Glutamatergic neuron (in vitro differentiated cells): Measurements from ENCODE around the gene COPS9. TPM values are rescaled to one million over a fixed set of nuclear protein-coding genes. Genes with fewer than 3 reads are reported as not detected.

Experiments used
- DNase-seq: peaks from one replicate; pipeline ENCODE4 v3.0.0; 2022
- H3K27ac Mint-ChIP-seq: one replicate; pipeline ENCODE4 v1.8.0; 2020; ENCODE audit warnings: mild to moderate bottlenecking, mixed read lengths, inconsistent platforms; ENCODE audit not compliant: unreplicated experiment
- H3K27me3 Mint-ChIP-seq: one replicate; pipeline ENCODE4 v1.8.0; 2020; ENCODE audit warnings: mild to moderate bottlenecking, moderate library complexity, mixed read lengths, inconsistent platforms; ENCODE audit not compliant: unreplicated experiment
- H3K36me3 Mint-ChIP-seq: one replicate; pipeline ENCODE4 v1.8.0; 2020; ENCODE audit warnings: mild to moderate bottlenecking, mixed read lengths, inconsistent platforms; ENCODE audit not compliant: unreplicated experiment
- H3K4me1 Mint-ChIP-seq: one replicate; pipeline ENCODE4 v1.8.0; 2020; ENCODE audit warnings: mild to moderate bottlenecking, low read depth, mixed read lengths, inconsistent platforms; ENCODE audit not compliant: unreplicated experiment
- H3K4me3 Mint-ChIP-seq: one replicate; pipeline ENCODE4 v1.8.0; 2020; ENCODE audit warnings: mild to moderate bottlenecking, mixed read lengths, inconsistent platforms; ENCODE audit not compliant: unreplicated experiment
- H3K9me3 Mint-ChIP-seq: one replicate; pipeline ENCODE4 v1.8.0; 2020; ENCODE audit warnings: mild to moderate bottlenecking, moderate library complexity, mixed read lengths, inconsistent platforms; ENCODE audit not compliant: unreplicated experiment
- total RNA-seq: library from RNA; stranded (reverse); fragmentation: NEBNext Ultra II Directional; extraction: Animal tissue kit (Norgen Biotek cat#: 25700); gene quantifications from one replicate; pipeline ENCODE4 v1.2.1, GENCODE V29; 2021; ENCODE audit not compliant: unreplicated experiment
- TF ChIP-seq, protein P1 (sequence below): fragments of 200-600 bp; sonication (generic); IDR thresholded peaks from one replicate; pipeline ENCODE4 v1.5.0; 2021; ENCODE audit not compliant: partially characterized antibody, unreplicated experiment

COPS9 gene
- total RNA-seq, 1 donor from 2014 or later, result 121 TPM

DNA sequence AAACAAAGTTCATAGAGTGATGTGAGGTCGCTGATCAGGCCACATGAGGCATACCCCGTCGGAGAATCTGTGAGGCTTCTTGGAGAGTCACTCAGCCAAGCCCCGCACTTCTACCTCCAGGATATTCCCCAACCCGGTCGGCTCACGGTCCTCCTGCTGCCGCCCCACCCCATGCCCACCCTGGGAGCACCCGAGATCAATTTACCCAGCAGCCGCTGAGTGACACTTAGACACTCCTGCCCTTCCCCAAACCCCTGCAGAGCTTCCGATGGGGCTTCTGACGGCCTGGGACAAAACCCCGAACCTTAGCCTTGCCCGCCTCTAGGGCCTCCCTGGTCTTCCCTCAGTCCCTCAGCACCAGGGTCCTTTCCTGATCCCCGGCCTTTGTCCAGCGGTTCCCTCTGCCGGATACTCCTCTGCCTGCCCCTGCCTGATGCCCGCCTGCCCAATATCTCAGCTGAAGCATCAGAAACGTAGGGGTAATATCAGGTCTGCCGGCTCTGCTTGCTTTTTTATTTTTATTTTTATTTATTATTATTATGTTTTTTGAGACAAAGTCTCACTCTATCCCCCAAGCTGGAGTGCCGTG, 23.2 kb upstream of the COPS9 start:
- peaks cover 10% of the 10 kb centered on the region for H3K9me3 Mint-ChIP-seq
- no peak for DNase-seq
- TF ChIP-seq, protein P1, sequence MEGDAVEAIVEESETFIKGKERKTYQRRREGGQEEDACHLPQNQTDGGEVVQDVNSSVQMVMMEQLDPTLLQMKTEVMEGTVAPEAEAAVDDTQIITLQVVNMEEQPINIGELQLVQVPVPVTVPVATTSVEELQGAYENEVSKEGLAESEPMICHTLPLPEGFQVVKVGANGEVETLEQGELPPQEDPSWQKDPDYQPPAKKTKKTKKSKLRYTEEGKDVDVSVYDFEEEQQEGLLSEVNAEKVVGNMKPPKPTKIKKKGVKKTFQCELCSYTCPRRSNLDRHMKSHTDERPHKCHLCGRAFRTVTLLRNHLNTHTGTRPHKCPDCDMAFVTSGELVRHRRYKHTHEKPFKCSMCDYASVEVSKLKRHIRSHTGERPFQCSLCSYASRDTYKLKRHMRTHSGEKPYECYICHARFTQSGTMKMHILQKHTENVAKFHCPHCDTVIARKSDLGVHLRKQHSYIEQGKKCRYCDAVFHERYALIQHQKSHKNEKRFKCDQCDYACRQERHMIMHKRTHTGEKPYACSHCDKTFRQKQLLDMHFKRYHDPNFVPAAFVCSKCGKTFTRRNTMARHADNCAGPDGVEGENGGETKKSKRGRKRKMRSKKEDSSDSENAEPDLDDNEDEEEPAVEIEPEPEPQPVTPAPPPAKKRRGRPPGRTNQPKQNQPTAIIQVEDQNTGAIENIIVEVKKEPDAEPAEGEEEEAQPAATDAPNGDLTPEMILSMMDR, result no peak
- no peak overlapping the region for H3K27ac Mint-ChIP-seq
- peaks cover 5% of the 10 kb centered on the region for H3K36me3 Mint-ChIP-seq
- no peak overlapping the region for H3K4me3 Mint-ChIP-seq
- peaks cover 3% of the 10 kb centered on the region for H3K4me1 Mint-ChIP-seq
- H3K27me3 Mint-ChIP-seq, result peaks cover 9% of the 10 kb centered on the region

DNA sequence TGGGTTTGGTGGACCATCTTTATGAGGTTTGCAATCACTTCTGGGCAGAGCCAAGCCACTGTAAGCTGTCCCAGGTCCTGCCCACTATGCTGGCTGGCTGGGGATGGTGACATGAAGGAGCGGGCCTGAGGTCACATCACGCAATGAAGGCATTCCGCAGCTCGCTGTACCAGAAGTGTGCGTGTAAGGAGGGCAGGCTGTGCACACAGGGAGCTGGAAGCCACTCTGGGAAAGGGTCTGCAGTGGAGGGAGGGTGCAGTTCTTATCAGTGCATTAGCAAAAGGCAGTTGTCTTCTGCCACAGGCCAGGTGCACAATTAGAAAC, 21.0 kb upstream of the COPS9 start:
- no peak overlapping the region for H3K27ac Mint-ChIP-seq
- peaks cover 16% of the 10 kb centered on the region for H3K36me3 Mint-ChIP-seq
- H3K9me3 Mint-ChIP-seq, result peaks cover 13% of the 10 kb centered on the region
- TF ChIP-seq, protein P1, result no peak
- no peak overlapping the region for H3K4me3 Mint-ChIP-seq
- no peak for DNase-seq
- peaks cover 4% of the 10 kb centered on the region for H3K4me1 Mint-ChIP-seq
- peaks cover 9% of the 10 kb centered on the region for H3K27me3 Mint-ChIP-seq

DNA sequence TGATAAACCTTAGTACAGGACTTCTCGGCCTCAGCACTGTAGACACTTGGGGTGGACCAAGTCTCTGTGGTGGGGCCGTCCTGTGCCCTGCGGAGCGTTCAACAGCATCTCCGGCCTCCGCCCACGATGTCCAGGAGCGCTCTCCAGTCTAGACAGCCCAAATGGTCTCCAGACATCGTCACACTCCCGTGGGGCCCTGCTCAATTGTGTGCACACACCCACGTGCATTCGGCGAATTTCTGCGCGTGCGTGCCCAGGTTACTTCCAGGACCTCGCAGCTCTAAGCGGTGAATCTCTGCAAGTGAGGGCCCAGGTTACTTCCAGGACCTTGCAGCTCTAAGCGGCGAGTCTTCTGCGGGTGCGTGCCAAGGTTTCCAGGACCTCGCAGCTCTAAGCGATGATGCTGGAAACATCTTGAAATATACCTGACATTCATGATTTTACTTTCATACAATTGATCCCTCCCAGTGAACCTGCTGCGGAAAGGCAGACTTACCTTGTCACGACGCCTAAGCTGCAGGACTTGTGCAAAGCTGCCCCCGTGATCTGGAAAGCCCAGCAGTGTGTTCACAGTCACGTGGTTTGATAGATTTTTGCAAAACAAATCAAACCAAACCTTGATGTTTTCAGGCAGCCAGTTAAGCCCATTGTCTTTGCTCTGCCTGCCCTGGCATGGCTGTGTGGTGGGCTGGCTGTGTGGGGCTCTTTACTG, 20.5 kb upstream of the COPS9 start:
- DNase-seq, result no peak
- Mint-ChIP-seq H3K36me3 (peaks cover 14% of the 10 kb centered on the region), H3K9me3 (peaks cover 13% of the 10 kb centered on the region), H3K4me3 (no peak overlapping the region), H3K4me1 (peaks cover 4% of the 10 kb centered on the region), H3K27ac (no peak overlapping the region), H3K27me3 (peaks cover 9% of the 10 kb centered on the region)
- TF ChIP-seq, protein P1, result no peak

DNA sequence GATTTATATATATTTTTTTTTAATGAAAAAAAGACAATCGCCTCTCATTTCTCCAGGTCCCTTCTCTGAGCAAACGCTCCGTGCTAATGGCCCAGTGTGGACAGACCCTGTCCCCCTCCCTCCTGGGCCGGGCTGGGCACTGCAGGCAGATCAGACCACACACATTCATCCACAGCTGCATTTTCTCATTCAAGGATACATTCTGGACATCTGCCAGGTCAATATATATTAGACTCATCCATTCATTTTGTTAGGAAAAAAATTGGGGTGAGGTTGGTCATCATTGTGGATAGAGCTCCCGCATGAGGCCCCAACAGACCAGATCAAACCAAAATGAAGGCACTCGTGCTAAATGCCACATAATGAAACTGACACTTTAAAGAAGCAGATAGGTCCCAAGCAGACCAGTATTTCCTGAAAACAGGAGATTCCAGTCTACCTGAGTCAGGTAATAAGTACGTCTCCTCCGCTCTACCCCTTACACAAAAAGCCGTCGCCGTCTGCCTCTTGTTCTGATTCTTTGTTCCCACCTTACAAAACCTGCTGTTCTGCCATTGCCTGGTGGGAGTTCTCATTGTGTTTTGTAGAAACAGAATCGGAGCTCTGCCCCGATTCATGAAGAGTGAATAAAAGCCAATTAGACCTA, 19.8 kb upstream of the COPS9 start:
- Mint-ChIP-seq H3K27me3 (peaks cover 9% of the 10 kb centered on the region), H3K36me3 (peaks cover 11% of the 10 kb centered on the region), H3K4me1 (peaks cover 4% of the 10 kb centered on the region), H3K9me3 (peaks cover 13% of the 10 kb centered on the region), H3K4me3 (no peak overlapping the region), H3K27ac (no peak overlapping the region)
- TF ChIP-seq, protein P1, result no peak
- DNase-seq, result no peak
